NB4 (cell line): ENCODE measurements around the gene CPHXL2.

Experiments used
- CTCF ChIP-seq: IDR thresholded peaks from one replicate; pipeline ENCODE4 v1.5.1; 2012; ENCODE audit warnings: low read depth, low read length
- MAX ChIP-seq: IDR thresholded peaks from 2 replicates; pipeline ENCODE4 v1.6.1; 2011; ENCODE audit warnings: low read depth, low read length
- MYC ChIP-seq: IDR thresholded peaks from 2 replicates; pipeline ENCODE4 v1.6.1; 2011; ENCODE audit warnings: low read depth, low read length
- POLR2A ChIP-seq: IDR thresholded peaks from 2 replicates; pipeline ENCODE4 v1.6.1; 2011; ENCODE audit warnings: mild to moderate bottlenecking; ENCODE audit not compliant: insufficient read length; ENCODE audit errors: extremely low read depth

GRCh38 chr16:75617121-75617520, 59.7 kb downstream of the CPHXL2 start:
- TF ChIP-seq CTCF (no peak), POLR2A (no peak), MYC (no peak), MAX (no peak)
